ENCODE results near the gene GNG14.
A peak's percentile ranks its signal among the peaks of the same experiment; 100 is the strongest.
"Not testable (repeated sequence)": the region's sequence is repeated elsewhere in the genome, so short reads cannot be mapped to it uniquely, and the experiment has no call there.

The GNG14 gene

DNA sequence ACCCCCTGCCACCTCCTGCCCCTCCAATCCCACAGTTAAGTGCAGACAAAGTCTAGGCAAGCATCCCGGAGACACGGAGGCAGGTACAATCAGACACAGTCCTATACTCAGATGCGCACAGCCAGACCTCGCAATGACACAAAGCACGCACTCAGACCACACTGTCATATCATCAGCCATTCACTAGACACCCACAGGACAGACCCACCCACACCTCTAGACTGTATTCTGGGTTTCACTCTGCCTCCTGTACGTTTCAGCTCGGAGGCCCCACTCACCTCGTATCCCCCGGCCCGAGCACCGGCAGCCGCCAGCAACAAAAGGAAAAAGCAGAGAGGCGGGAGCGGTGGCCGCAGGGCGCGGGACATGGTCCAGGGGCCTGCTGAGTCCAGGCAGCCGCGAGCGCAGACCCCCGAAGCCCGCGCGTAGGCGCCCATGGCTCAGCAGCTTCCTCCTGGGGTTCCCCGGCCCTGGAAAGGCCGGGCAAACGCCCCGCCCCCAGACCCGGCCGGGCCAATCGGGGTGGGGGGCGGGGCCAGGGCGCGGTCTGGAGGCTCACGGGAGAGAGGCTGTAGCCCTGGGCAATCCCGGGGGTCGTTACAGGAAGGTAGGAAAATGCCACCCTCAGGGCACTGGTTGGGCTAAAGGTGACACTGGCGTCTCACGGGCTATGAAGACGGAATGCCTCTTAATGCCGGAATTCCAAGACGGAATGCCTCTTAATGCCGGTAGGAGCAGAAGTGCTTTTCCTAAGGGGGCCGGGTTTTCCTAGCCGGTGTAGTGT is 21.3 kb upstream of the GNG14 start, which contains the start of the genes MAN2B1 and WDR83:
Gene MAN2B1, minus strand, starts transcription at position 478 of the 784 bp plus-strand sequence. Its CDS starts 41 bp downstream, at position 437.
Gene WDR83, plus strand, starts transcription at position 543 of the 784 bp plus-strand sequence. CDS start 2,984 bp downstream, outside the sequence.
- H3K4me3 ChIP-seq, result peak within 1 kb of the TSS; percentile 52 to 80 (median 63)
- peak within 1 kb of the TSS; percentile 35 to 99 (median 79) for H3K27ac ChIP-seq

DNA sequence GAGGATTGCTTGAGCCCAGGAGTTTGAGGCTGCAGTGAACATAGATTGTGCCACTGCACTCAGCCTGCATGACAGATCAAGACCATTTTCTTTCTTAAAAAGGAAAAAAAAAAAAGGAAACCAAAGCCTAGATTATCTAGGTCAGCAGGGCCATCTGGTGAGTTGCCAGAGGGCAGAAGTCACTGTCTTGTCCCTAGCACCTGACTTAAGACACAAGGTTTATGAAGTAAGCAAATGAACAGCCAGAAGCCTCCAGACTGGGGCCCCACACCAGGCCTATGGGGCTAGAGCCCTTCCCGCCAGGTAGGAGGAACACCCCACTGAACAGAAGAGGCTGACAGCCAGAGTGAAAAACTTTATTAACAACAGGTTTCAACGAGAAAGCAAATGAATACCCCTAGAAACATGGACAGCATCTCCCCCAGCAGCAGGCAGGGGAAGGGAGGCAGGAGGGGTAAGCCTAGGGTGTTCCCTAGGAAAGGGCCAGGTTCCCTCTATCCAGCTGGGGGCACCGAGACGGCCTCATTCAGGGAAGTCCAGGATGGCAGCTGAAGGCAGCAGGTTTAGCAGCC is 20.0 kb upstream of the GNG14 start:
- H3K27ac ChIP-seq, result peak overlapping the region in 6 of 21 experiments; percentile 93 to 99 (median 98)

DNA sequence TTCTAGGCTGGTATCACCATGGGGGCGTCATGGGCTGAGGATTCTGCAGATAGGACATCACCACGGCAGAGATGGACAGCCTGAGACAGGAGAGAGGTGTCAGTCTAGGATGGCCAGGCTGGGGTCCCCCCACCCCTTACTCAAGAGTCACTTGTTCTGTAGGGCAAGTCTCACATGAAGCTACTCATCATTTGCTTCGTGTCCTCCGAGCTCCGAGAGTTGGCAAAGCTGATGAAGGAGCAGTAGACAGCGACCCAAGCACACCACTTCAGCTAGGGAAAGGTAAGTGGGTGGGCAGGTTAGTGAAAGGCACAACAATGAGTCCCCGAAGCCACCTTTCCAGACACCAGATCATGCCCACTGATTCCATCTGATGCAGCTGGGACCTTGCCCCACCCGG is 19.5 kb upstream of the GNG14 start:
- peak overlapping the region; percentile 66 to 93 (median 73) for H3K4me3 ChIP-seq
- H3K27ac ChIP-seq, result peak overlapping the region in 18 of 21 experiments; percentile 90 to 99 (median 97)

More for the DNA sequence above, 20.0 kb upstream of the GNG14 start:
- H3K4me3 ChIP-seq, result peak overlapping the region in 2 of 7 experiments; percentile 73 to 76

DNA sequence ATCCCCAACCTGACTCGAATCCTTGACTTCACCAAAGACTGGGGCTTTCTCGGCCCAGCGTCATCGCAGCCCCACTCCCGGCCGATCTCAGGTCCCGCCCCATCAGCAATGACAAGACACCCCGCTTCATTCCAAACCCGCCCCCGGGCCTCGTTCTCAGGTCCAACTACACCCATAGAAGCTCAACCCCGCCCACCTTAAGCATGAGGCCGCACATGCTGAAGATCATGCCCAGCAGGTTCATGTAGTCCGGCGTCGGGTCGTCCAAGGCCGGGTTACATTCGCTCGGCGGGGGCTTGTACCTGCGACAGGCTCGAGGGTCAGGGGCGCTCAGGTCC is 18.9 kb upstream of the GNG14 start:
- Histone ChIP-seq H3K4me3 (peak overlapping the region; percentile 66 to 93 (median 73)), H3K27ac (peak overlapping the region; percentile 90 to 99 (median 97))

DNA sequence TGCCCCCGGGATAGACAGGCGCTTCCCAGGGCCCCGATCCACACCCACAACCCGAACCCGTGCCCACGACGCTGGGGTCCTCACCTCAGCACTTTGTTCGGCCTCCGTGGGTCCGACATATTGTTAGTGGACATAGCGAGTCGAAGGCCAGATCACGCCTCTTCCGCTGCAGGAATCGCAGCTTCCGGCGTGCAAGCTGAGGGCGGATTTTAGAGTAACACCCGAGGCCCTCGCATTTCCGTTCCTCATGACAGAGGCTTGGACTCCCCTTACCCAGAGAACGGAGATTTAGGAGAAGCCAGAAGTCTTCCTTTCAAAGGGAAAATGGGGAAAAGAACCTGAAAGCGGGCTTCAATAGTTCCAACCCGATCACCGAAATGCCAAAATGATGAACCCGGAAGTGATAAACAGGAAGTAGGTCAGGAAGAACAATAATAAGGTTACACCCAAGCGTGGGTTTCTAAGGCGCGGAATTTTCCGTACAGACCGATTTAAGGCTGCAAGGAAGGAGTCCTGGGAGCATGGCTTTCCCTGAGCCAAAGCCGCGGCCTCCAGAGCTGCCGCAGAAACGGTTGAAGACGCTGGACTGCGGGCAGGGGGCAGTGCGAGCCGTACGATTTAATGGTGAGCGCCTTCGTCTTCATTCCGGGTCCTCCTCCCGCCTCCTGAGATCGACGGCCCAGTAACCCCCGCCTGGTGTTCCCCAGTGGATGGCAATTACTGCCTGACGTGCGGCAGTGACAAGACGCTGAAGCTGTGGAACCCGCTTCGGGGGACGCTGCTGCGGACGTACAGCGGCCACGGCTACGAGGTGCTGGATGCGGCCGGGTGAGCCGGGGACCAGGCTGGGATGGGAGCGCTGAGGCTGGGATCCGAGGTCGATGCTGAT is 18.3 kb upstream of the GNG14 start:
- Histone ChIP-seq H3K4me3 (peak overlapping the region; percentile 66 to 93 (median 73)), H3K27ac (peak overlapping the region; percentile 90 to 99 (median 97))

DNA sequence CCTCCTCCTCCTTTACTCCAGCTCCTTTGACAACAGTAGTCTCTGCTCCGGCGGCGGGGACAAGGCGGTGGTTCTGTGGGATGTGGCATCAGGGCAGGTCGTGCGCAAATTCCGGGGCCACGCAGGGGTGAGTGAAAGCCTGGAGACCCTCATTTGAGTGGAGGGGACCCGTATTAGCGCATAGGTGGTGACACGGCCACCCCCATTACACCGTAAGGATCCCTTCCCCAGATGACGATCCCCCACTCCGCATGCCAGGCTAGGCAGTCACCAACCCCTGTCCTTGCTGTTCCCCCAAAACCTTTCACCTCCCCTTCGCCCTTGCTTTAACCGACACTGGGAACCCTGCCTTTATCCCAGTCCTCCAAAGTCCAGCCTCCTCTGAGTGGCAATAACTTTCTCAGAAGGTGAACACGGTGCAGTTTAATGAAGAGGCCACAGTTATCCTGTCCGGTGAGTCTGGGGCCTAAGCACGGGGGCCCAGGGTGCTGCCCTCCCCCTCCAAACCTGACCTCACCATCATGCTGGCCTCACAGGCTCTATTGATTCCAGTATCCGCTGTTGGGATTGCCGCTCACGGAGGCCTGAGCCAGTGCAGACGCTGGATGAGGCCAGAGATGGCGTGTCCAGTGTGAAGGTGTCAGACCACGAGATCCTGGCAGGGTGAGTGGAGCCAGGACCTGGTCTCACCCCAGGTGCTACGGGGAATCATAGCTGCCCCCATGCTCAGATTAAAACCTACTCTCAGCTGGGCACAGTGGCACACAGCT is 17.5 kb upstream of the GNG14 start:
- Histone ChIP-seq H3K27ac (peak overlapping the region in 20 of 21 experiments; percentile 90 to 99 (median 97)), H3K4me3 (peak overlapping the region; percentile 66 to 93 (median 73))

DNA sequence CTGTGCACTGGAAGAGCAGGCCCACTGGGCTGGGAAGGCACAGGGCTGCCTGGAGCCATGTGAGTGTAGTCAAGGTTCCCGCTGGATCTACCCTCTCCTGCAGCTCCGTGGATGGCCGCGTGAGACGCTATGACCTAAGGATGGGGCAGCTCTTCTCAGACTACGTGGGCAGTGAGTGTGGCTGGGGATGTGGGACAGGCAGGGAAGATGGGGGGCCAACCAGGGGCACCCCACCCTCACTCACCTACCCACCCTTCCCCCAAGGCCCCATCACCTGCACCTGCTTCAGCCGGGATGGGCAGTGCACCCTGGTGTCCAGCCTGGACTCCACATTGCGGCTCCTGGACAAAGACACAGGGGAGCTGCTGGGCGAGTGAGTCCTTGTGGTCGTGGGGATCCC is 15.1 kb upstream of the GNG14 start:
- no peak overlapping the region for H3K4me3 ChIP-seq
- H3K27ac ChIP-seq, result no peak overlapping the region

DNA sequence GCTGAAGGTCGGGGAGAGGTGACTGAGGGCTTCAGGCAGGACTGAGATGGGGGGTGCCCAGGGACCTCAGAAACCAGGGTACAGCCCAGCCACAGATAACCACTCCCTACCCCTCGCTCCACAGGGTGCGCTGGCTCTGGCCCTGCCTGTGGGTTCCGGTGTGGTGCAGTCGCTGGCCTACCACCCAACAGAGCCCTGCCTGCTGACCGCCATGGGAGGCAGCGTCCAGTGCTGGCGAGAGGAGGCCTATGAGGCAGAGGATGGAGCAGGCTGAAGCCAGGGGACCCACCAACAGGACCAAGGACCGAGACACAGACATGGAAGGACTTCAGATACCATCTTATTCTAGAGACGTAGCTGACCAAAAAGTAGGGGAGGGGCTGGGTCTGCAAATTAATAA is 12.4 kb upstream of the GNG14 start:
- Histone ChIP-seq H3K27ac (no peak overlapping the region), H3K4me3 (no peak overlapping the region)

DNA sequence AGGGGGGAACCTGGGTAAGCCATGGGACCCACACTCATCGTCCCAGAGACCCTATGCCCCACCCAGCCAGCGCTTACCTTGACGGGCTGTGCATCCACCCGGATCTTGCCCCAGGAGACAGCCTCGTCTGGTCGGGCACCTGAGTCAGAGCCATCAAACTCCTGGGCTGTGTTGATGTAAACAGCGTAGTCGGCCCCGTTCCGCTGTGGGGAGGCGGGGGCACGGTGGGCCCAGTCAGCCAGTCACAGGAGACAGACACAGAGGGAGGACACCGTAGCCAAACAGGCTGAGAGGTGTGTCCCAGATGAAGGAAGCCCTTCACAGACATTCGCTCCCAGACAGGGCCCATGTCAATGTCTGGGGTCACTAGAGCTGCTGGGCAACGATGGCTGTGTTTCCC is 11.9 kb upstream of the GNG14 start:
- H3K4me3 ChIP-seq, result no peak overlapping the region
- H3K27ac ChIP-seq, result no peak overlapping the region

DNA sequence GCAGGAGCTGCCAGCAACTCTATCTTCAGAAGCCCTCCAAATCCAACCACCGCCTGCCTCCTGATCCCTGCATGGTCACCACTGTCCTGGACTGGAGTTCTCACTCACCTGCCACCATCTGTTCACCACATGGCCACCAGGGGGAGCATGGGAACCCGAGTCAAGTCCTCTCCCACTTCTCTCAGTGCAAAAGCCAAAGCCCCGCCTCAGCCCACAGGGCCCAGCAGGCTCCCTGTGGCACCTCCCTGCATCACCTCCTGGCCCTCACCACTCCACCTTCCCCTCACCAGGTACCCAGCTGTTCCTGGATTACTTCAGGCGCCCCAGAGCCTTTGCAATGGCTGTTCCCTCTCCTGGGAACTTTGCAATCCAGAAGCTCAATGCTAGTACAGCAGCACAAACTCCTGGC is 11.4 kb upstream of the GNG14 start:
- Histone ChIP-seq H3K27ac (no peak overlapping the region), H3K4me3 (no peak overlapping the region)

DNA sequence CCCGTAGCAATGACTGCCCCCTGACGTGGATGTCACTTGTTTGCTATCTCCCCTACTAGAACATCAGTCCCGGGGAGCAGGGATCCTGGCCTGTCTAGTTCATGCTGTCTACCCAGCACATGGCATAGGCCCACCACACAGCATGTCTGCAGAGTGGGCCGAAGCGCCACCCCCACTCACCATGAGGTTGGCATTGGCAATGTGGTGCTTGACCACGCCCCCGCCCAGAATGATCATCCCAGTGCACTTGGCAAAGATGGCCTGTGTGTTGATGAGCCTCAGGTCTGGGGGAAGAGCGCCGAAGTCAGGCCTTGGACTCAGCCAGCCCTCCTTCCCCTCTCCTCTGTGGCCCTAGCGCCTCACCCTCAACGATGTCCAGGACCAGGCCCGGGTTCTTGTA is 10.9 kb upstream of the GNG14 start:
- Histone ChIP-seq H3K4me3 (no peak overlapping the region), H3K27ac (no peak overlapping the region)

DNA sequence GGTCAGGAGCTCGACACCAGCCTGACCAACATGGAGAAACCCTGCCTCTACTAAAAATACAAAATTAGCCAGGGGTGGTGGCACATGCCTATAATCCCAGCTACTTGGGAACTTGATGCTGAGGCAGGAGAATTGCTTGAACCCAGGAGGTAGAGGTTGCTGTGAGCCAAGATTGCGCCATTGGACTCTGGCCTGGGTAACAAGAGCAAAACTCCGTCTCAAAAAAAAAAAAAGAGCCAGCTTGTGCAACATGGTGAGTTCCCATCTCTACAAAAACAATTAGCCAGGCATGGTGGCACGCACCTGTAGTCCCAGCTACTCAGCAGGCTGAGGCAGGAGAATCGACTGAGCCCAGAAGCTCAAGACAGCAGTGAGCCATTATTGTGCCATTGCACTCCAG is 9.8 kb upstream of the GNG14 start:
- H3K27ac ChIP-seq, H3K4me3 ChIP-seq: not testable (repeated sequence)

DNA sequence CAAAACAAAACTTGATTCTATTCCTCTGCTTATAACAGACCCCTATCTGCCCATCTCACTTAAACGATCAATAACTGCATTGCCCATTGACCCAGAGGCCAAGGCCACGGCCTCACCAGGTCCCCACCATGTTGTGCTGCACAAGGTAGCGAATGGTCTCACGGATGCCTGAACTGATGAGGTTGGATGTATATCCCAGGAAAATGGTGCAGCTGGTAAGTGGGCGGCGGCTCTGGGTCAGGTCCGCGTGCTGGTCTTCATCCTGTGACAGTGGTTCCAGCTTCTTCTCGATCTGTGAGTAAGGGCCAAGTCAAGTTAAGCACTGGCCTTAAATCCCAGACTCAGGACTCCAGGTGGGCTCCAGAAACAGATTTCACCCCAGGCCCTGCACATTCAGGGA is 7.8 kb upstream of the GNG14 start:
- no peak overlapping the region for H3K27ac ChIP-seq
- no peak overlapping the region for H3K4me3 ChIP-seq

DNA sequence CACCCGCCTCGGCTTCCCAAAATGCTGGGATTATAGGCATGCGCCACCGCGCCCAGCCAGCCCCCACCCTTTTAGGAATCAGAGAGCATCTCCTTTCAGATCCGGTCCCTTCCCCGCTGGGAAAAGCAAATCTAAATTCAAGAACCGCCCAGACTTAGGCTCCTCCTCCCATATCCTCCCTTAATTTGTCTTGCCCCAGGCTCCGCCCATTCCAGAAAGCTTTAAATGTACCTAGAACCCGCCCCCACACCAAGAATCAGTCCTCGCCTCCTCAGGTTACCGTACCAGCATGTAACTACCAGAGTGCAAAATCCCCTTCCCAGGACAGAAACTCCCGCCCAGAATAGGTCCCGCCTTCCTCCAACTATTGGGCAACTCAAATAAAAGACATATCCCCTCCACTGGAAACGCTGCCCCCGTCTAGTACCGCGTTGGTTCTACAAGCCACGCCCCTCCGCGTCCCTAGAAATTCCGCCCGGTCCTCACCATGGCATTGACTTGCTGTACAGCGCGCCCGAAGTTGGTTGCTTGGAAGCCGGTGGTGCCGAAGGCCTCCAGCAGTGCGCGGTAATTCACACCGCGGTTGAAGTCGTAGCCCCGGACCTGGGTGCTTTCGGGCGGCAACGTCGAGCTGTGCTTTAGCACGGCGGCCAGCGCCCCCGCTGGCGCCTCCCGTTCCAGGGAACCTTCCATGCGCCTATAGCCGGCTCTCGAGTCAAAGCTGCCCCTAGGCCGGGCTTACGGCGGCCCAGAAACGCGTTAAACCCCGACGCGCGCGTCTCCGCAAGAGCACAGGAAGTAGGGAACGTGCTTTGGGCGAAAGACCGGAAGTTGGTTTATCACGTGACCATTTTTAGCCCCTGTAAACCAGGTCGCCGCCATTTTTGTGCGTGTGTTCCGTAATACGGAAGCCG is 6.5 kb upstream of the GNG14 start, which contains the start of gene DHPS:
Gene DHPS, minus strand, starts transcription at position 807 of the 914 bp plus-strand sequence. Its CDS starts 114 bp downstream, at position 693.
- Histone ChIP-seq H3K27ac (peak within 1 kb of the TSS; percentile 63 to 99 (median 96)), H3K4me3 (peak within 1 kb of the TSS; percentile 56 to 98 (median 71))

DNA sequence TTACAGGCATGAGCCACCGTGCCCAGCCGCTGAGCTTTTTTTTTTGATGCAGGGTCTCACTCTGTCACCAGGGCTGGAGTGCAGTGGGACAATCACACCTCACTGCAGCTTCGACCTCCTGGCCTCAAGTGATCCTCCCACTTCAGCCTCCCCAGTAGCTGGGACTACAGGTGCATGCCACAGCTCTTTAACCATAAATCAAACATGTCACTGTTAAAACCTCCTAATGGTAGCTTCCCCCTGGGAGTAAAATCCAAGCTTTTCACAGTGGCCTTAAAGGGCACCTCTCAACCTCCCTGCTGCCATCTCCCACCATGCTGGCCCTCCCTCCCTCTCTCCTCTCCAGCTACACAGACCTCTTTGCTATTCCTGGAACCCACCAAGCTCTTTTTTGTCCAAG is 2.0 kb upstream of the GNG14 start:
- Histone ChIP-seq H3K4me3 (no peak overlapping the region), H3K27ac (no peak overlapping the region)

DNA sequence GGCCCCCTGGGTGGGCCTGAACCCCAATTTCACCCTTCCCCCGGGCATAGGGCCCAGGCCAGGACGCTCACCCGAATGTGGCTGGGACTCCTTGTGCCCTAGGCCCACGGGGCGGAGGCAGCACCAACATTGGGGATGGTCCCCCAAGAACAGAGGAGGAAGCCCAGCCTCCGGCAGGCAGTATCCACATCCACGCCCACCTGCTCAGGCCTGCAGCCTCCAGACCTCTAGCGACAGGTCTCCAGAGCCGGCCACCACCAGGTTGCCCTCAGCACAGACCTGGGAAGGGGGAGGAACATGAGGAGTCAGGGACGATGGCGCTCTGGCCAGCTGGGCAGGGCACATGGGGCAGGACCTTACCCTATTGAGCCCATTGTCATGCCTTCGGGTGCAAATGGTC is 1.2 kb downstream of the GNG14 start:
- no peak overlapping the region for H3K27ac ChIP-seq

DNA sequence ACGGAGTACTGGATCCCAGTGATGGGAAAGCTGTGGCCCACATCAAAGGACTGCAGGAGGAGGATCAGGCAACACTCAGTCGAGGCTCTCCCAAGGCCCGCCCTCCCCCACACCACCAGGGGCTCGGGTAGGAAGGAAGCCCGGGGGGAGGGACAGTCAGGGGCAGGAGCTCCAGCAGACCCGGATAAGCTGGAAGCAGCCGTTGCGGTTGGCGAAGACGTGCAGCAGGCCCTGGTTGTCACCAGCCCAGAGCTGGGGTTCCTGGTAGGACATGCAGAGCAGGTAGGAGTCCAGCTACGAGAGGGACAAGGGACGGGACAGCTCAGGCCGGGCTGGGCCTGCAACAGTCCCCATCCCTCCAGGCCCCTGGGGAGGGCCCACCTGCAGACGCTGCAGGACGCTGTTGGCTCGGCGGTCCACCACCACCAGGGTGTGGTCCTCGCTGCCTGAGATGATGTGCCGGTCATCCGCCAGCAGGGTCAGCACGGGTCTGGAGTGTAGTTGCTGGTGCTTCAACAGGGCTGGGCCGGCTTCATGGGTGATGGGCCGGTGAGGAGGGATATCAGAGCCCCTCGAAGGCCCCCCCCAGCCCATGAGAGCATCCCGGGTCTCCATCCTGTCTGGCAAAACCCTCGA is 1.9 kb downstream of the GNG14 start:
- Histone ChIP-seq H3K4me3 (no peak overlapping the region), H3K27ac (no peak overlapping the region)

More for the DNA sequence above, 1.2 kb downstream of the GNG14 start:
- H3K4me3 ChIP-seq, result no peak overlapping the region

DNA sequence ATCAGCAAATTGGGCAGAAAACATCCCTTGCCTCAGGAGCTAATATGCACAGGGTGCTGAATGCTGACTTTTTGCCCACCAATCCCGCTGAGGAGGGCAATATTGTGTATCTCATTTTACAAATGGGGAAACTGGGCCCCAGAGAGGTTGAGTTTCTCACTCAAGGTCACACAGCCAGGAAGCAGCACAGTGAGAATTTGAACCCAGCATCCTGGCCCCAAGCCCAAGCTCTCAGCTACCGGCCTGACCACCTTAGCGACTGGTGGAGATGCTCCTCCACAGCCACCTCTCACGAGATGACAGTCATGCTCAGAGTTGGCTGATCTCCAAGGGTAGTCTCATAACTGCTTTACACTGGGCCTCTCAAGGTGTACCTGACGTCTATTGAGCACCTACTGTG is 5.2 kb downstream of the GNG14 start:
- no peak overlapping the region for H3K27ac ChIP-seq
- H3K4me3 ChIP-seq, result no peak overlapping the region

Data from skin epidermis (tissue), 12 donors.